ENCODE results near the gene QKI.
"Not testable (repeated sequence)": the region's sequence is repeated elsewhere in the genome, so short reads cannot be mapped to it uniquely, and the experiment has no call there.

QKI gene

DNA sequence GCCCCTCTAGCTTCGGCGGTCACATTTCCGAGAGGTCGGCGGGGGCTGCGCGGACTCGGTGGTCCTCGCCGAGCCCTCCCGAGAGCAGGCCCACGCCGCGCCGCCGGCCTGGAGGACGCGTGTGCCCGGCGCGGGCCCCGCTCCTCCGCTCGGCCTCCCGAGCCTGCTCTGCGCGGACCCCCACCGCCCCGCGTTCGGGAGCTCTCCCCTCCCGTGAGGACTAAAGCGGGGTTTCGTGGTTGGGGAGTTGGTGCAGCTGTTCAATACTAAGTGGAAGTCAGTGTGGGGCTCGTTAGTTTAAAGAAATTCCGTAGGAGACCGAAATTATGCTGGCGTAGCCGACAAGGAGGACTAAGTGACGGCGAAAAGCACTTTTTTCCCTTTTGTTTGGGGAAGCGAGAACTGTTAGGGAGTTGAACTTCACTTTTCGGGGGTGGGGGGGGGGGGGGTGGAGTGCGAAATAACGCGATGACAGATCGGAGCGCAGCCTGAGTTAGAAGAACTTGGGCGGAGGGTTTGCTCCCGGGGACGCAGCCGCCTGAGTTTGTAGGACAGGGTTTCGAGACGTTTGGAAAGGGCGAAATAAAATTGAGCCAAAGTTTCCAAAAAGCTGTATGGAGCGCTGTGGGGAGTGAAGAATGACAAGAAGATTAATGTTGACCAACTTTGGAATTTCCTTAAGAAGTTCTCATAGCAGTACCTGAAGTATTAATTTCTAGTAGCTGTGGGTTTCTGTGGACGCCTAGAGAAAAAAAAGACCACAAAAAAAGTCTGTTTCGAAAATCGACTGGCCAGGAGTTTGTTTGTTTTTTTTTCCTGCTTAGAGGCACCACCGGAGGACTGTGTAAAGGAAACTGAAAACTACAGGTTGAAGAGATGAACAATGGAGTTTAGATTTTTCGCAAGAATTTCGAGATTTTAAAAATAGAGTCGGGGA is 1.4 kb downstream of the QKI start:
- peak; percentile 56 for DNase-seq

DNA sequence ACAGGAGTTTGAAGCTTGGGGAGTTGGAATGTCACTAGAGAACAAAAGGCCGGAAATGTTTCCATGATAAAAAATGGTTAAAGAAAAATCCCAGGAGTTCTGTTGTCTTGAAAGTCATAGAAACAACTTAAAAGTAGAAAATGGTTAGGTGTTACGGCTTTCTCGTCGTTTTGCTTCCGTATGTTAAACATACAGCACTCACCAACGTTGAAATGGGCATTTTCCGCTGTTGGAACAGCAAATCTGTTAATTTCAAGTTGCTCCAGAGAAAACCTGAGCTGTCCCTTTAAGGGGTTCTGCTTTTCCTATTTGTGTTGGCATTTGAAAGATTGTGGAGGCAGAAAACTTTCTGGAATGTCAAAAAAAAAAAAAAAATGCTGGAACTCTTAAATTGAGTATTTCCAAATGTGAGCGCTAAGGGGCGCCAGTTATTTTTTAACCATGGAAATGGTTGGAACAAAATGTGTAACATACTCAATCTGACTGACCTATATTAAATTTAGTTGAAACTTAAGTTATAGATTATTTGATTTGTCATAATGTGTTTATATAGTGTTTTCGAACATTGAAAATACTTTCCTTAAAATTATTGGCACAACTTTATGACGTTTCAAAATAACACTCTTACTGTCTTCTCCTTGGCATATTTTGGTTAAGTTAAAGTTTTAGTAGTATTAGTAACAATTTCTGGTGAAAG is 2.2 kb downstream of the QKI start:
- peak; percentile 45 for DNase-seq

DNA sequence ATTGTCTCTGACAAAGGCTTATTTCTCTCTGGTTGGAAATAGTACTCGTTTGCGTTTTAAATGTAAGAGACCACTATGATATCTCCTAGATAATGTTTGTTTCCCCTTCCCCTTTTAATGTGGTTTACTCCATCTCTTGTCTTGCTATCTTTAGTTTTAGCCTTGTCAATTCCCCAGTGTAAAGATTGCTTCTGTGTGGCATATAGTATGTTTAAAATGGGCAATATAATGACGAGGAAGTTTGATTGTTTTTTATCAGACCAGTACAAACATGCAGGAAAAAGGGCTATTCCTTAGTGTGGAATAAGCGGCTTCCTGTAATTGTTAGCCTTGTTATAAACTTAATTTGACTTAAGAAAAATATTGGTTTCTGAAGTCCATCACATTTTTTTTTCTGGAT is 3.1 kb downstream of the QKI start:
- DNase-seq, result no peak

DNA sequence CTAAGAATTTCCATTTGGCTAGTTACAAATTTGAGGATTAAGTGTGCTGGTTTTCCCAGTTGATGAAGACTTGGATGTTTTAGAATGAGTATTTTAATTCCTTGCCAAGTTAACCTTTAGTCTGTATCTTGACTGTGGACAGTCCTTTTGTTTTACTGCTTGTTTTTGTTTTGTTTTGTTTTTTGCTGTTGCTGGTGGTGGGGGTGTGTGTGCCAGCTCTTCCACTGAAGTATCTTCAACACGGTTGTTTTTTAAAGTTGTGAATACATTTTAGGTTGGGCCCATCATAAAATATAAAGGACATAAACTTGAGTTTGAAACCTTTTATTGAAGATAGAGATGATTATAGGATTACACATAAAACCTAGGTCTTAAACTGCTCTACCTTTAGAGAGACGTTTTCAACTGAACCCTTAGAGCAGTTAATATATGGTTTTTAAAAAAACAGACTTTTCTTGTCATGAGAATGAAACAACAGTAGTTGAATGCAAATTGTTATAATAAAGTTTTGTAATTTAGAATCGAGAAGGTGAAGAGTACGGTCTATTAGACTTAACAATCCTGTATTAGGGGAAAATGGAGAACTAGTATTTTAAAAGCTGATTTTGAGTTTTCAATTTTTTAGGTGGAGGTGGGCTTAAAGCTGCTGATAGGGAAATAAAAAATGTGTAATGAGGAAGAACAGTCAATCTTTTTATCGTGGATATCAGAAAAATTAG is 4.0 kb downstream of the QKI start:
- DNase-seq, result no peak

DNA sequence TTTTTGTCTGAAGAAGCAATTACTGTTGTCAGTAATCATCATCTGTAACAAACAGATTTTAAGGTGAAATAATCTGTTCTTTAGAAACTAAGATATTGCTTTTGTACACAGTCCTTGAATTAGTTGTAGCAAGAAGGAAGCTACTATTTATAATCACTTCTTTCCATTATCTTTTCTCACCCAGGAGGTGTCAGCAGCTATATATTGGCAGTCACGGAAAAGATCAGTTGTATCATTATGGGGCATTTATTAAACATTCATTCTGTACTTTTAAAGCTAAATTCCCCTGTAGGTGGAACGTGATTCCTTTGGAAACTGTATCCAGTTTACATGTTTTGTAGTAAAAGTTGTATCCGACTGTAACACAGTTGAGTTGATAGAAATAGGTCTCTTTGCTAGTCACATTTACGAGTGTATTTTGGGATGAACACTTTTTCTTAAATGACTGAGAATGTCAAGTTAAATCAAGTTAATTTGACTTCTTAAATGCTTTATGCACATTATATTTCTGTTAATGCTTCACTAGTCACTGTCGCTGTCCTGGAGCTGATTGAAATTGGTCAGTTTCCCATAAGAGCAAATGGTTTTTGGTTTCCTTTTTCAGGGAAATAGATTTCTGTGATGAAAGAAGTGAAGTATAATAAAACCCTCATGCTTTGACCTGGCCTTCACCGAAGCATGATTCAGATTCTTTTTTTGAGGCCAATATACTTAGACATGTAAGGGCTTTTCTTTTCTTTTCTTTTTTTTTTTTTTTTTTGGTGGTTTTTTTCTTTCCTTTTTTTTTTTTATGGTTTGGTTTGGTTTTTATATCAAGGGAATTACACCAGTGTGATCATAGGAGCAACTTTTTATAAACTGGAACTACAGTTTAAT is 5.1 kb downstream of the QKI start:
- no peak for DNase-seq

DNA sequence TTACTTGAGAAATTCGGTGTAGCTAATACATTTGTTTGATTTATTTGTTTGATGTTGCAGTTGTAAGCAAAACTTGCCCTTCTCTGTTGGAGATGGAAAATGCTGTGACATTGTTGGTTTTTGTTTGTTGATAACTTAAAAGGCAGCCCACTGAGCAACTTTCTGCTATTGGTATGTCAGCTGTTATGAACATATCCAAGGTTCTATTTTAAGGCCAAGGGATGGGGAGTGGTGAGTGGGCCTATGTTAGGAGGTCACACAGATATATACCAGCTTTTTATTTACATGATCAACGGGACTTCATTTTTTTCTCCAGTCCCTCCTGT is 5.7 kb downstream of the QKI start:
- DNase-seq, result no peak

DNA sequence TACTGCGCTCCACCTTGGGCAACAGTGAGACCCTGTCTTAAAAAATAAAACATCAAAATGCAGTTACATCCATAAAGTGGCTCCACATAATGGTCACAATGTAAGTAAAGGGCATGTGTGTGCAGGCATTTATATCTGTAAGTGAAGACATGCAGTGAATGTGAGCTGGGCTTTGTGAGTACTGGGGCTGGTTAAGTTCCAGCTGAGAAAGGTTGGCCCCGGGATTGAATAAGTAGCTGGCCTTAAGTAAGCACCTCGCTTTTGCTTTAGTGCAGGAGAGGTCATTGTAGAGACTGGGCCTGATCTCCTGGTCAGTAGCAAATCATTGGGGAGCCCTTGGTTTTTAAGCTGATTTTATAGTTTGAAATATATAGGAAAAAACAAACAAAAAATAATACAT is 8.0 kb downstream of the QKI start:
- no peak for DNase-seq

DNA sequence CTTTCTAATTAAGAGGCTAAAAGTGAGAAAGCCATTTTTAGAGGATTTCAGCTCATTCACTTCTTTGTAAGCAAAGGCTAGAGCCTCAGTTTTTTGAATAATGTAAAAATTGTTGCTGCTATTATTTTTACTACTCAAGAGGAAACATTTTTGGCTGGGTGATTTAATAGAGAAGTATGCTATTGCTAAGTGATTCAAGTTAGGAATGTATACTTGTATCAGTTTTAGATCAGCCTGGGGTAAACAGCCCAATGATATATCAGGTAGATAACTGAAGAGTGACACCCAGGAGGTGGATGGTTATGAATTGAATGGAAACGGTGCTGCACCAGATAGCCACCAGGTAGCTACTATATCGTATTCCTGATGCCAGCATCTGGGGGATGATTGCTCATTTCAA is 9.2 kb downstream of the QKI start:
- DNase-seq, result no peak

DNA sequence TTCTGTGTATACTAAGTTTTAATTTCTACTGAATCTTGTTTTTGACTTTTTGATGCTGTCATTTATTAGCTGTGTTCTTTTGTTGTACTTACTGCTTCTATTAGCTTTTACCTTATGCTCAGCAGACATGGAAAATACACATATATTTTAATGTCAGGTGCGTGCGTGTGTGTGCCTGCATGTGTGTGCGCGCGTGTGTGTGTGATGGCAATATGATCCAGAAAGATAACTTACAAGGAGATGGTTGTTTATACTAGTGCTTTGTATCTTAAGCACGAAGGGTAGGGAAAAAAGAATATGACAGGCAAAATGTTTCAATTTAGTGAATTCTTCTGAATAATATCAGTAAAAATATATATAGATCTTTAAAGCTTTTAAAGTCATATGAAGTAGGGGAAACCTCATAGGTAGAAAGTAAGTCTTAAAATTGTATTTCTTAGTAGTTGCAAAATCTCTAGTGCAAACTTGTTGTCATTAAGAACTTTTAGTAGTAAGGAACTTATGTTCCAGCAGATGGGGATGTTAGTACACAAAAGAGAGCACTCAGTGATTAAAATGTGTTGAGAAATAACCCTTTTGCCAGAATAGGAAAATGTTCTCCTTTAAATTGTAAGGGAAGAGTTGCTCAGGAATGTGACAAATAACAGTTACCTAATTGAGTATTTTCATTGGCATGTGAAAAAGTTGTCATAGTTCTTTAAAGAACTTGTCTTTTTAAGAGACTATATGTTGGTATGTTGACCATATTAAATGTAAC is 13.2 kb downstream of the QKI start:
- DNase-seq, result no peak

DNA sequence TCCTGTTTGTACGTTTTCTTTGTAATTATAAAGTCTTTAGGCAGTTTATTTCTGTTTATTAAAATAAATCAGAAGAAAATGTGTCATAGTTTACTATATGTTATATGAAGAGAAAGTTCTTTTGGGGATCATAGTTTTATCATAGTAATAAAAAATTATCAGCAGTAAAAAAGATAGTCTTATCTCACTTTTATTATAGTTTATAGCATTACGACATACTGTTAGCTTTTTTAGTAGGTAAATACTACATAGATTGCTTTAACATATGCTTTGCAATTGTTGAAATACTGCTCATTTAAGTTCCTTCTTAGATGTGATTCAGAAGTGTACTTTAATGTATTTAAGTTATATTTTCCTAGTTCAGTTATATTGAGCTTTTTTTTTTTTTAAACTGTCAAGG is 13.9 kb downstream of the QKI start:
- DNase-seq, result no peak

DNA sequence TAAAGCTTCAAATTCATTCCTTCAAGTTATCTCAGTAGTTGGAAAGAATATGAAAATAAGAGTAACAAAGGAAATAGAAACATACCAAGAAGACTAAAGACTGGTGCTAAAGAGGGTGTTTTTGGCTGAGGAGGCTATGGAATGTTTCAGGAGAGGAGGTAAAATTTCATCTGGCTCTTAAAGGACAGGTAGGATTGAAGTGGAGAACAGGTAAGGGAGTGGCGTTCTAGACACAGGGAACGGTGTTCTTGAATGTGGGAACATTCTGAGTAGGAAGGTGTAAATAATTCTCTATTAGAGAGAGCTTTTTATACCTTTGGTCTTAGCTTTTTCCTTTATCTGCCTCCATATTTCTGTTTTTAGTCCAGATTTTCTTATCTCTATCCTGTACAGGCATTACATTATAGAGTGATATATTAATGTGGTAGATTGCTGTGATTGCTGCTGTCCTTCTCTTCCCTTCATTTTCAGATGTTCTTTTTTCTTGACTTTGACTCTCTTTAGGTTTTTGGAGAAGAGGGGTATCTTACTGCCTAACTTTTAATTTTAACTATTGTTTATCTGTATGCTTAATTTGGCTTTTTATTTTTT is 15.4 kb downstream of the QKI start:
- DNase-seq, result no peak

DNA sequence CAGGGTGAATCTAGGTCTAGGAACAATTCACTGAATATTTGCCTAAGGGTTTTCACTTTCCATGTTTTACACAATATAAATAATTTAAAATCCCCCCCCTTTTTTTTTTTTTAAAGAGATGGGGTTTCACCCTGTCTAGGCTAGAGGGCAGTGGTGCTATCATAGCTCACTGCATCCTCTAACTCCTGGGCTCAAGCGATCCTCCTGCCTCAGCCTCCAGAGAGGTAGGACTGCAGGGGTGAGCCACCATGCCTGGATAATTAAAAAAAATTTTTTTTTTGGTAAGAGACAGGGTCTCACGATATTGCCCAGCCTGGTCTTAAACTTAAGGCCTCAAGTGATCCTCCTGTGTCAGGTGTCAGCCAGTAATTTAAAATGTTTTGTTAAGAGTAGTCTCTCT is 17.8 kb downstream of the QKI start:
- DNase-seq, result no peak

DNA sequence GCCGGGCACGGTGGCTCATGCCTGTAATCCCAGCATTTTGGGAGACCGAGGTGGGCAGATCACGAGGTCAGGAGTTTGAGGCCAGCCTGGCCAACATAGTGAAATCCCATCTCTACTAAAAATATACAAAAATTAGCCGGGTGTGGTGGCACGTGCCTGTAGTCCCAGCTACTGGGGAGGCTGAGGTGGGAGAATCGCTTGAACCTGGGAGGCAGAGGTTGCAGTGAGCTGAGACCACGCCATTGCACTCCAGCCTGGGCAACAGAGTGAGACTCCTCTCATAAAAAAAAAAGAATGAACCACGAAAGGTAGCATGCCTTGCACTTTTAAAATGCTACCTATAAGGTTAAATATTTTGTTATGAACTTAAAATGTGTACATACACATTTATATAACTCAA is 19.0 kb downstream of the QKI start:
- DNase-seq, result not testable (repeated sequence)

DNA sequence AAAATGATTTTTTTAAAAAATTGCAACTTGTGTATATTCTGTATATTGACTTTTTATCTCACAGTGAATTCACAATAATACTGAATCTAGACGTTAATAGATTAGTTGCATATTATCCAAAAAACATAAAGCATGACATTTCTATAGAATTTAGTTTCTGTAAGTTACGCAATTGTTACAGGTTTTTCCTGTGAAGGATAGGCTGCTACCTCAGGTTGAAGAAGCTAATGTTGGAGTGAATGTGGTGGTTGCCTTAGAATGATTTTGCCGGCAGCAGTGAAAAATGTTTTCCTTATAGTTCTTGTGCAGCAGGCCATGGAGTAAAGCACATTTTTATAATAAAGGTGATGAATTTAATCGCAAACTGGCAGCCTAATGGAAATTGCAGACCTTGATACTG is 20.5 kb downstream of the QKI start:
- no peak for DNase-seq

DNA sequence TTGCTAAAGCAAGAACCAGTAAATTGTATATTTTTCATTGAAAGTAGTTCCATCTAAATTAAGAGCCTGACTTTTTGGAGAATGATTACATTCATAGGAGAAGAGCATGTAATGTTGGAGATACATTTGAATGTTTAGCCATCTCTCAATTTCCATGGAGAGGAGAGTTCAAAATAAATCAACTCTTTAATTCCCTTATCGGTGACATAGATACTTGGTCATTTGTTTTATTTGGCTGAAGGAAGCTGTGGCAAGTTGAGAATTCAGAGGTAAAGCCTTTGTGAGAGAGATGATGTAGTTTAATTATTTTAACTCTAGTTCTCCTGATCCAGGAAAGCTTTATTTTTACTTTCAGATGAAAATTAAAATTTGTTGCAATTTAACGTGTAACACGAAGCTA is 22.3 kb downstream of the QKI start:
- DNase-seq, result no peak

DNA sequence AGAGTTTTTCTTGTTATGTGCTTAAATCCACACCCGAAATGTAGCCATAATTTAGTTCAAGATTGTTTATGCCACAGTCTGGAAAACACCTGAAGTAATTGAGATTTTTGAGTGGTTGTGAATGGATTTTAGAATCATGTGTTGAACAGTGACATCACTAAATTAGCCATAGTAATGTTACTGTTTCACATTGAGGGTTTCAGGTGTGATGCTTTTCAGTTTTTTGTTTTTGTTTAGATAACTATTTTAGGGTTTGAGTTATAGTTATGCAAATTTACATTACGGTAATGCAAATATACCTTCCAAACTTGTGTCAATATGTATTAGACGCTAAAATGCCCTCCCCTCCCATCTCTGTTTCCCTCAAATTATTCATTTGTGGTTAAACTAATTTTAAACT is 22.9 kb downstream of the QKI start:
- DNase-seq, result no peak

DNA sequence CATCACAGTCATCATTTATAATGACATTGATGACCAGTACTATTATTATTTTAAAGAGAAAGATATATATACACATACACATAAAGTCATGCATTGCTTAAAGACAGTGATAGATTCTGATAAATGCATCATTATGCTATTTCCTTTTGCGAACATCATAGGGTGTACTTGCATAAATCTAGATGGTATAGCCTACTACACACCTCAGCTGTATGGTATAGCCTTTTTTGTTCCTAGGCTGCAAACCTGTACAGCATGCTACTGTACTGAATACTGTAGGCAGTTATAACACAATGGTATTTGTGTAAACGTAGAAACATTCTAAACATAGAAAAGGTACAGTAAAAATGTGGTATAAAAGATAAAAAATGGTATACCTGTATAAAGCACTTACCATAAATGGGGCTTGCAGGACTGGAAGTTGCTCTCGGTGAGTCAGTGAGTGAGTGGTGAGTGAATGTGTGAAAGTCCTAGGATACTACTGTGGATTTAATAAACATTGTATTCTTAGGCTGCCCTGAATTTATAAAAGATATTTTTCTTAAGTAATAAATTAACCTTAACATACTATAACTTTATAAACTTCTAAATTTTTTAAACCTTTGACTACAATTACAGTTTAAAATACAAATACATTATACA is 23.9 kb downstream of the QKI start:
- DNase-seq, result no peak

DNA sequence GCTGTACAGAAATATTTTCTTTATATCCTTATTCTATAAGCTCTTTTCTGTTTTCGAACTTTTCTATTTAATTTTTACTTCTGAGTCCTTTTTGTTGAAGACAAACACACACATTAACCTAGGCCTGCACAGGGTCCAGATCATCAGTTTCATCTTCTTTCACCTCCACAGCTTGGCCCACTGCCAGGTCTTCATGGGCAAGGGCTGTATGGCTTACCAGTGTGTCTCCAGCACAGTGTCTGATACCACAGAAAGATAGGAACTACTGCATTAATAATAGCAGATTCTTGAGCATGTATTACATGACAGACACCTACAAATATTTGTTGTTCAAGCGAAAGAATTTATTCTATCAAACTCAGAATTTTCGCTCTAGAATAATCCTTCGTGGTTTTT is 24.4 kb downstream of the QKI start:
- peak; percentile 49 for DNase-seq

DNA sequence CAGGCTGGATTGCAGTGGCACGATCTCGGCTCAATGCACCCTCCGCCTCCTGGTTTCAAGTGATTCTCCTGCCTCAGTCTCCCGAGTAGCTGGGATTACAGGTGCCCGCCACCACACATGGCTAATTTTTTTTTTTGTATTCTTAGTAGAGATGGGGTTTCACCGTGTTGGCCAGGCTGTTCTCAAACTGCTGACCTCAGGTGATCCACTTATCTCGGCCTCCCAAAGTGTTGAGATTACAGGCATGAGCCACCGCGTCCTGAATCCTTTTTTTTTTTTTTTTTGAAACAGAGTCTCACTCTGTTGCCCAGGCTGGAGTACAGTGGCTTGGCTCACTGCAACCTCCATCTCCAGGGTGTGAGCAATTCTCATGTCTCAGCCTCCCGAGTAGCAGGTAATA is 24.9 kb downstream of the QKI start:
- not testable (repeated sequence) for DNase-seq

DNA sequence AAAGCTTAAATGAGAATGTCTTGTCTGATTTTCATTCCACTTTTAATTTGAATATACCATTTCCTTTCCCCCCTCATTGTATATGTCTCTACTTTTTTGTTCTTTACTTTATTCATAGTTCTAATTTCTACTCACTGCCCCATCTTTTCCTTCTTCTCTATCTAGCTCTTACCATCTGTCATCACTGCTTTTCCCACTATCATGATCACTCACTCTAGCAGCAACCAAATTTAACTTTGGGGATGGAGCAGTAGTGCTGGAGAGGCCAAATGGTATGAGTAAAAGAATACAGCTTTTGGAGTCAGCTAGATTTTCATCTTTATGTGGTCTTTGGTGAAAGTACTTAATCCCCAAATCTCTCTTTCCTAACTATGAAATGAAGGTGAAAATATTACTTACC is 25.5 kb downstream of the QKI start:
- DNase-seq, result no peak

DNA sequence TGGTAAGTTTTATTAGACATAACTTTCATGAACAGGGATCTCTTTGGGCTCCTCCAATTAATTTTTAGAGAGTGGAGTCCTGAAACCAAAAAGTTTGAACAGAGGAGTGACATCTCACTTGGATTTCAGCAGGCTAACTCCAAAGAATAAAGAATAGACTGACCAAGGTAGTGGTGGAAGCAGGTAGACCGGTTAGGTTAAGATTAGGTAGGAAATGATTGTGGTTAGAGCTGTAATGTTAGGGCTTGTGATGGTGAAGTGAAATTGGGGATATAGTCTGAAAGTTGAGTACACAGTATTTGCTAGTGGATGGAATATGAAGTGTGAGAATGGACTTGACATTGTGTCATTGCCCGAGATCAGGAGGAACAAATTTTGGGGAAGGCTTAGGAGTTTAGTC is 27.8 kb downstream of the QKI start:
- no peak for DNase-seq
